MM.1S (cell line): ENCODE results near the gene ZCCHC13.
A peak's percentile ranks its signal among the peaks of the same experiment; 100 is the strongest.

Experiments
- CTCF ChIP-seq: fragments of 300-600 bp; sonication (generic); IDR thresholded peaks from 2 replicates; pipeline ENCODE4 v1.5.1; 2016; ENCODE audit warnings: antibody characterized with exemption, low read length, mixed read lengths
- EZH2phosphoT487 ChIP-seq: fragments of 300-600 bp; sonication (generic); IDR thresholded peaks from 2 replicates; pipeline ENCODE4 v1.6.1; 2018; ENCODE audit warnings: antibody characterized with exemption, low read length

DNA sequence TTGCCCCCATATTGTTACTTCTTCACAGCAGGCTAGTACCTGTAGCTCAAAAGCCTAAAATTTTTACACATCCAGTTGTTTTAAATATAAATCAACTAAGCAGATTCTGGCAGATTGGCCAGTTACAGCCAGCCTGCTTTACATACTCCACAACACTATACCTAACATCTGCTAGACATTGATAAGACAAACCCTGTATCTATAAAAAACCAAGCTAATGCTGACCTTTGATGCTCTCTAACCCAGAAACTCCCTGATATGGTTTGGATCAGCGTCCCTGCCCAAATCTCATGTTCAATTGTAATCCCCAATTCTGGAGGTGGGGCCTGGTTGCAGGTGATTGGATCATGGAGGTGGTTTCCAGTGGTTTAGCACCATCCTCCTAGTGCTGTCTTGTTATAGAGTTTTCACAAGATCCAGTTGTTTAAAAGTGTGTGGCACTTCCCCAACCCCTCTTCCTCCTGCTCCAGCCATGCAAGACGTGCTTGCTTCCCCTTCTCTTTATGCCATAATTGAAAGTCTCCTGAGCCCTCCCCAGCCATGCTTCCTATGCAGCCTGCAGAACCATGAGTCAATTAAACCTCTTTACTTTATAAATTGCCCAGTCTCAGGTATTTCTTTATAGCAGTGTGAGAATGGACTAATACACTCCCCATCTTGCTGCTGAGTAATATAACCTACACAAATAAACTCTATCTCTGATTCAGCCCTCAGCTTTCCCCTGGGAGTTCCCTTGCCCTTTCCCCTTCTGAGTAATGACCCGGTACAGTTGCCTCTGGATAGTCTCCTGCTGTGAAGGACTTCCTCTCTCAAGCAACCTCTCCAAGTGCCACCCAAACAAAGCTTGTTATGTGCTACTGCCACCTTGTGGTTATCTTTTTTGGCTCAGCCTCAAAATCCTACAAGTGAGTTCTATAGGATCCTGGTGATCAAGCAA is 39.6 kb downstream of the ZCCHC13 start:
- TF ChIP-seq CTCF (peak; percentile 73), EZH2phosphoT487 (no peak)
